HCT116 (cell line): ENCODE measurements around the gene TAC3. TPM values are rescaled to one million over a fixed set of nuclear protein-coding genes. Genes with fewer than 3 reads are reported as not detected.

Experiments
- ATAC-seq: fragments of 200-7000 bp; cut with Tn5 transposase; 2 replicates; pipeline ENCODE4 v1.9.1; 2020; ENCODE audit warnings: mild to moderate bottlenecking, moderate library complexity
- BruUV-seq: library from RNA; stranded (reverse); fragments of 400-500 nt; replicated peaks from 2 replicates; lab custom pipeline; 2021; lab: Mats Ljungman, UMichigan
- CTCF ChIA-PET: fragments of 300-600 bp; sonication (Branson Sonifier 250); formaldehyde crosslinking; loops from one replicate; lab custom pipeline; 2021; ENCODE audit warnings: antibody characterized with exemption; lab: Charles Lee
- POLR2A ChIA-PET: fragments of 300-600, 350-600 bp; sonication (Branson Sonifier 250); formaldehyde crosslinking; loops from one replicate; lab custom pipeline; 2021; ENCODE audit warnings: antibody characterized with exemption; lab: Charles Lee
- RAD21 ChIA-PET, 2 experiments: fragments of 300-600 bp; sonication (Branson Sonifier 250); formaldehyde crosslinking; loops; one replicate each; lab custom pipeline; 2023; ENCODE audit warnings: low total read pairs in 2 of 2; ENCODE audit not compliant: uncharacterized antibody in 2 of 2, unreplicated experiment in 2 of 2, low non-redundant PET in 1 of 2; lab: Charles Lee
- DNase-seq: peaks from one replicate; pipeline ENCODE4 v3.0.0-alpha.2; 2010; ENCODE audit warnings: low read depth, low spot score
- H2AFZ ChIP-seq: fragments of 200-600 bp; shearing (Covaris generic), sonication (generic); 2 replicates; pipeline ENCODE4 v1.6.1; 2017; ENCODE audit warnings: low read depth, mixed run types, mixed read lengths, antibody characterized with exemption, low read length; ENCODE audit not compliant: poor library complexity, severe bottlenecking
- H3K27ac ChIP-seq: 2 replicates; pipeline ENCODE4 v1.5.1; 2012; ENCODE audit warnings: low read depth, low read length
- H3K27me3 ChIP-seq: fragments of 200-600 bp; sonication (generic); 2 replicates; pipeline ENCODE4 v1.6.1; 2016; ENCODE audit warnings: mixed run types, low read length, mixed read lengths; ENCODE audit not compliant: insufficient read depth
- H3K36me3 ChIP-seq, 2 experiments: fragments of 200-500 bp in 1 of 2; fragments of 200-600 bp in 1 of 2; sonication (Bioruptor generic) in 1 of 2; sonication (generic) in 1 of 2; 2 replicates each; pipeline versions ENCODE4 v1.5.1 to v1.6.1; 2014 to 2016; ENCODE audit warnings: low read length in 2 of 2, inconsistent platforms in 1 of 2, mixed read lengths in 1 of 2, mixed run types in 1 of 2; ENCODE audit not compliant: insufficient read depth in 2 of 2, control insufficient read depth in 1 of 2
- H3K4me1 ChIP-seq, 2 experiments: fragments of 200-600 bp in 1 of 2; sonication (generic) in 1 of 2; 2 replicates each; pipeline versions ENCODE4 v1.5.1 to v1.6.1; 2012 to 2017; ENCODE audit warnings: low read length in 2 of 2, inconsistent platforms in 1 of 2, mild to moderate bottlenecking in 1 of 2, mixed read lengths in 1 of 2, mixed run types in 1 of 2, moderate library complexity in 1 of 2; ENCODE audit not compliant: insufficient read depth in 2 of 2, control insufficient read depth in 1 of 2
- H3K4me2 ChIP-seq: fragments of 200-600 bp; sonication (generic); 2 replicates; pipeline ENCODE4 v1.6.1; 2017; ENCODE audit warnings: mixed run types, low read length, mixed read lengths
- H3K4me3 ChIP-seq, 2 experiments: fragments of 200-600 bp in 1 of 2; sonication (generic) in 1 of 2; replicated peaks in 1 of 2; 2 replicates each; pipeline ENCODE4 v1.5.1; 2011 to 2016; ENCODE audit warnings: low read length in 2 of 2, control low read depth in 1 of 2, low read depth in 1 of 2, mild to moderate bottlenecking in 1 of 2, mixed read lengths in 1 of 2, mixed run types in 1 of 2
- H3K79me2 ChIP-seq: fragments of 200-600 bp; sonication (generic); 2 replicates; pipeline ENCODE4 v1.6.1; 2017; ENCODE audit warnings: mild to moderate bottlenecking, mixed run types, low read length, moderate library complexity, mixed read lengths; ENCODE audit not compliant: insufficient read depth
- H3K9ac ChIP-seq: fragments of 200-600 bp; sonication (generic); 2 replicates; pipeline ENCODE4 v1.6.1; 2016; ENCODE audit warnings: low read length, mixed read lengths
- H3K9me2 ChIP-seq: fragments of 200-600 bp; sonication (generic), shearing (Covaris generic); 2 replicates; pipeline ENCODE4 v1.6.1; 2017; ENCODE audit warnings: mixed run types, mild to moderate bottlenecking, moderate library complexity; ENCODE audit not compliant: insufficient read depth
- H3K9me3 ChIP-seq, 2 experiments: fragments of 200-500 bp in 1 of 2; fragments of 200-600 bp in 1 of 2; sonication (Bioruptor generic) in 1 of 2; sonication (generic) in 1 of 2; 2 replicates each; pipeline ENCODE4 v1.6.1; 2014 to 2017; ENCODE audit warnings: low read length in 2 of 2, mixed read lengths in 2 of 2, inconsistent platforms in 1 of 2, low read depth in 1 of 2, mild to moderate bottlenecking in 1 of 2, mixed run types in 1 of 2, moderate library complexity in 1 of 2; ENCODE audit not compliant: control insufficient read depth in 1 of 2, insufficient read depth in 1 of 2
- H4K20me1 ChIP-seq: fragments of 200-600 bp; sonication (generic), shearing (Covaris generic); 2 replicates; pipeline ENCODE4 v1.6.1; 2017; ENCODE audit warnings: mixed run types, mild to moderate bottlenecking, moderate library complexity; ENCODE audit not compliant: insufficient read depth
- CBX3 ChIP-seq: IDR thresholded peaks from 2 replicates; pipeline ENCODE4 v1.6.1; 2012; ENCODE audit warnings: low read depth
- CEBPB ChIP-seq: IDR thresholded peaks from 2 replicates; pipeline ENCODE4 v1.6.1; 2012; ENCODE audit warnings: low read depth
- EGR1 ChIP-seq: IDR thresholded peaks from 2 replicates; pipeline ENCODE4 v1.6.1; 2012; ENCODE audit warnings: low read depth
- EZH2 ChIP-seq: fragments of 200-600 bp; sonication (generic); IDR thresholded peaks from 2 replicates; pipeline ENCODE4 v1.6.1; 2017; ENCODE audit warnings: antibody characterized with exemption, mixed run types
- EZH2phosphoT487 ChIP-seq: fragments of 200-600 bp; IDR thresholded peaks from 2 replicates; pipeline ENCODE4 v1.6.1; 2018; ENCODE audit warnings: antibody characterized with exemption, borderline replicate concordance
- FOSL1 ChIP-seq: IDR thresholded peaks from 2 replicates; pipeline ENCODE4 v1.6.1; 2012; ENCODE audit warnings: low read depth
- JUND ChIP-seq: IDR thresholded peaks from 2 replicates; pipeline ENCODE4 v1.6.1; 2012
- MAX ChIP-seq: IDR thresholded peaks from 2 replicates; pipeline ENCODE4 v1.6.1; 2012
- POLR2A ChIP-seq: IDR thresholded peaks from 2 replicates; pipeline ENCODE4 v1.7.0; 2011; ENCODE audit warnings: borderline replicate concordance; ENCODE audit not compliant: insufficient read depth, insufficient read length; ENCODE audit errors: extremely low read depth
- POLR2AphosphoS5 ChIP-seq: IDR thresholded peaks from 2 replicates; pipeline ENCODE4 v1.6.1; 2011; ENCODE audit warnings: mild to moderate bottlenecking, low read depth, low read length, moderate library complexity
- REST ChIP-seq: IDR thresholded peaks from 2 replicates; pipeline ENCODE4 v1.6.1; 2012; ENCODE audit warnings: low read depth
- SIN3A ChIP-seq: IDR thresholded peaks from 2 replicates; pipeline ENCODE4 v1.6.1; 2012; ENCODE audit warnings: low read depth
- SRF ChIP-seq: IDR thresholded peaks from 2 replicates; pipeline ENCODE4 v1.6.1; 2012; ENCODE audit warnings: low read depth
- YY1 ChIP-seq: IDR thresholded peaks from 2 replicates; pipeline ENCODE4 v1.6.1; 2011; ENCODE audit warnings: low read length, low read depth, moderate library complexity, mild to moderate bottlenecking; ENCODE audit not compliant: insufficient replicate concordance; ENCODE audit errors: extremely low read depth
- ZBTB33 ChIP-seq: IDR thresholded peaks from 2 replicates; pipeline ENCODE4 v1.6.1; 2011; ENCODE audit warnings: mild to moderate bottlenecking, low read length, moderate library complexity; ENCODE audit not compliant: insufficient replicate concordance; ENCODE audit errors: extremely low read depth
- ZFX ChIP-seq: fragments of 450-650 bp; IDR thresholded peaks from 2 replicates; pipeline ENCODE4 v1.6.1; 2017
- ZNF274 ChIP-seq: fragments of 200-500 bp; sonication (Bioruptor generic); IDR thresholded peaks from 2 replicates; pipeline ENCODE4 v1.6.1; 2014; ENCODE audit warnings: mild to moderate bottlenecking, low read depth, low read length, inconsistent platforms
- intact Hi-C: fragments of 100-400 bp; cut with micrococcal nuclease; formaldehyde crosslinking; loops from 2 replicates; pipeline ENCODE4 v1.10.0; 2022
- total RNA-seq: library from RNA; stranded (reverse); gene quantifications from one replicate; pipeline ENCODE4 v1.2.1, GENCODE V29; 2021; ENCODE audit not compliant: unreplicated experiment

TAC3 gene
- total RNA-seq, 1 experiment from 2014 or later: not detected

GRCh38 chr12:57027011-57027804 is 10.9 kb upstream of the TAC3 start:
- peaks cover 12 to 13% of the 10 kb centered on the region in 2 experiments for H3K4me1 ChIP-seq
- ATAC-seq (no peak), DNase-seq (no peak)
- H3K9me2 ChIP-seq: no peaks in the 10 kb centered on the region
- POLR2A ChIA-PET: interaction anchor here (1.1 to 1.3 kb wide), 2 partner anchors 9 to 302 kb away, joined by 3 to 4 read pairs; partner anchors contain the start of gene NACA
- no peaks in the 10 kb centered on the region for H3K79me2 ChIP-seq
- H3K9ac ChIP-seq: no peak overlapping the region
- no peak overlapping the region for H3K4me2 ChIP-seq
- no peak overlapping the region for H2AFZ ChIP-seq
- H3K4me3 ChIP-seq: no peak overlapping the region
- CTCF ChIA-PET: no interaction called here
- H3K9me3 ChIP-seq: no peaks in the 10 kb centered on the region
- BruUV-seq: no TSS peak
- H3K27ac ChIP-seq: no peak overlapping the region
- H3K36me3 ChIP-seq: no peaks in the 10 kb centered on the region
- RAD21 ChIA-PET: no interaction called here
- TF ChIP-seq POLR2A (no peak), SRF (no peak), CEBPB (no peak), ZFX (no peak), EZH2phosphoT487 (no peak), ZBTB33 (no peak), CBX3 (no peak), POLR2AphosphoS5 (no peak), EZH2 (no peak), REST (no peak), SIN3A (no peak), ZNF274 (no peak), JUND (no peak), FOSL1 (no peak), EGR1 (no peak), MAX (no peak), YY1 (no peak)
- TF ChIP-seq, all 23 proteins: peak for 0
- intact Hi-C loops: no loop called here
- Histone ChIP-seq H3K27me3 (peaks cover 6% of the 10 kb centered on the region; the same call in 1 of the 2 replicates), H4K20me1 (no peaks in the 10 kb centered on the region)
